GM12801 (cell line): ENCODE results near the gene SCN8A.

Experiments used
- TF ChIP-seq, protein P1 (sequence below): IDR thresholded peaks from one replicate; pipeline ENCODE4 v1.5.1; 2011; ENCODE audit warnings: control low read depth; ENCODE audit not compliant: insufficient read length; ENCODE audit errors: extremely low read depth

Gene SCN8A

GRCh38 chr12:51591016-51591901 is at the start of gene SCN8A:
Gene SCN8A, plus strand, starts transcription at chr12:51591233. Its CDS starts 71,585 bp downstream, at chr12:51662818.
- TF ChIP-seq, protein P1, sequence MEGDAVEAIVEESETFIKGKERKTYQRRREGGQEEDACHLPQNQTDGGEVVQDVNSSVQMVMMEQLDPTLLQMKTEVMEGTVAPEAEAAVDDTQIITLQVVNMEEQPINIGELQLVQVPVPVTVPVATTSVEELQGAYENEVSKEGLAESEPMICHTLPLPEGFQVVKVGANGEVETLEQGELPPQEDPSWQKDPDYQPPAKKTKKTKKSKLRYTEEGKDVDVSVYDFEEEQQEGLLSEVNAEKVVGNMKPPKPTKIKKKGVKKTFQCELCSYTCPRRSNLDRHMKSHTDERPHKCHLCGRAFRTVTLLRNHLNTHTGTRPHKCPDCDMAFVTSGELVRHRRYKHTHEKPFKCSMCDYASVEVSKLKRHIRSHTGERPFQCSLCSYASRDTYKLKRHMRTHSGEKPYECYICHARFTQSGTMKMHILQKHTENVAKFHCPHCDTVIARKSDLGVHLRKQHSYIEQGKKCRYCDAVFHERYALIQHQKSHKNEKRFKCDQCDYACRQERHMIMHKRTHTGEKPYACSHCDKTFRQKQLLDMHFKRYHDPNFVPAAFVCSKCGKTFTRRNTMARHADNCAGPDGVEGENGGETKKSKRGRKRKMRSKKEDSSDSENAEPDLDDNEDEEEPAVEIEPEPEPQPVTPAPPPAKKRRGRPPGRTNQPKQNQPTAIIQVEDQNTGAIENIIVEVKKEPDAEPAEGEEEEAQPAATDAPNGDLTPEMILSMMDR = no peak

DNA sequence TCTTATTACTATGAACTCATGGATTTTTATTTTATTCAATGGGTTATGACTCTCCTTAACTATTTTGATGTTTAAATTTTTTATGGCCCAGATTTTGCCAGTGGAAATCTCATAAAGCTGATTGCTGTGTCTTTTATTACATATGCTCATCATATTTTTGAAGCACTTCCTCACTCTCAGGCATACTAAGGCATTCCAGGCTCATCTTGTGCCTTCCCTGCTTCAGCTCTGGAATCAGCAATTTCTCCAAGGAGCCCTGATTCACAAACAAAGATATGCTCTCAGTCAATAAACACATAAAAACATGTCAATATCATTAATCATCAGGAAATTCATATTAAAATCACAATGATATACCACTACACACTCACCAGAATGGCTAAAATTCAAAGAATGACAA is 44.9 kb upstream of the SCN8A start:
- TF ChIP-seq, protein P1 = no peak

DNA sequence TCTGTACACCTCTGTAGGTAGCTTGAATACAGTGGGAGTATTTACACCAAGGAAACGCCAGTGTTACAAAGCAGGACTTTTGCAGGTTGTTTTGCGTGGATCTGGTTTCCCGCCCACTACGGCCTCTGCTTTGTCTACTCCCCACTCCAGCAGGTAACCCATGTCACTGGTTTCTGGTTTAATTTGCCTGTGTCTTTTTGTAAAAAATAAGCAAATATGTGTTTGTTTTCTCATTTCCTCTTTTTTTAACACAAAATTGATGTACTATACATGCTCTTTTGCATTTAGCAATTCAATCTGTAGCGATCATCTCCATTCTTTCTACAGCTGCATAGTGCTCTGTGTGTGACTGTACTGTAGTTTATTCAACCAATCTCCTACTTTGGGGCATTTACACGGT is 43.4 kb upstream of the SCN8A start:
- TF ChIP-seq, protein P1 = no peak

DNA sequence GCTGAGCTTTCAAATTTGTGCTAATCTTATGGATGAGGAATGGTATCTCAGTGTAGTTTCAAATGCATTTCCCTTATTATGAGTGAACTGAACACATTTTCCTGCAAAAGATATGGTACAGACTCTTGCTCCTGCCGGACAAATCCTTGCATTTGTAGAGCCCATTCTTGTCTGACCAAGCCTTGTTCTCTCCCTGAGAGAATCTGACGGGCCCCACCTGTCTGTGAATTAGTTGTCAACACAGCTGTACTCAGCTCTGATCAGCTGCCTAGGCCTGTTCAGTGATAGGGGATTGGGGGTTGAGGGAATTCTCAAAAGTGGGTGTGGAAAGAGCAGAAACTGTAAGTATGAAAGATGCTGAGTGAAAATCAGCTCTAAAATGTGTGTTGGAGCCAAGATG is 42.8 kb upstream of the SCN8A start:
- TF ChIP-seq, protein P1 = no peak

DNA sequence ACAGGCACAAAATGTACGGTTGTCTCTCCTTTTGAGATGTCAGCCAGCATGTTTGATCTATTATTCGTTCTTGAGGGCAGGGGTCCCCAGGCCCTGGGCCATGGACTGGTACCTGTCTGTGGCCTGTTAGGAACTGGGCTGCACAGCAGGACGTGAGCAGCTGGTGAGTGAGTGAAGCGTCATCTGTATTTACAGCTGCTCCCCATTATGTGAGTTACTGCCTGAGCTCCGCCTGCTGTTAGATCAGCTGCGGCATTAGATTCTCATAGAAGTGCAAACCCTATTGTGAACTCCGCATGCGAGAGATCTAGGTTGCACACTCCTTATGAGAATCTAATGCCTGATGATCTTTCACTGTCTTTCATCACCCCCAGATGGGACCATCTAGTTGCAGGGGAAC is 41.4 kb upstream of the SCN8A start:
- TF ChIP-seq, protein P1 = no peak

GRCh38 chr12:51579321-51579850 is 11.6 kb upstream of the SCN8A start:
- TF ChIP-seq, protein P1 = no peak

DNA sequence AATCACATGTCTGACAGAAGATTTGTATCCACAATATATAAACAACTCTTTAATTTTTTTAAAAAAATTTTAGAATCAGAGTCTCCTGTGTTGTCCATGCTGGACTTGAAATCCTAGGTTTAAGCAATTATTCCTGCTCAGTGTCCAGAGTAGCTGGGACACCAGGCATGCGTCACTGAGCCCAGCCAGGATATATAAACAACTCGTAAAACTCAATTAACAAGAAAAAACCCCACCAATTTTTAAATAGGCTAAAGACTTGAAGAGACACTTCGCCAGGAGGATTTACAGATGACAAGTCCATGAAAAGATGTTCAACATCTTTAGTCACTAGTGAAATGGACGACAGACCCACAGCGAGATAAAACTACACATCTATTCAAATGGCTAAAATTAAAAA is 2.0 kb upstream of the SCN8A start:
- TF ChIP-seq, protein P1 = no peak
